ENCODE measurements around the gene SLC19A3. TPM values are rescaled to one million over a fixed set of nuclear protein-coding genes. Genes with fewer than 3 reads are reported as not detected.
"Not testable (repeated sequence)": the region's sequence is repeated elsewhere in the genome, so short reads cannot be mapped to it uniquely, and the experiment has no call there.

SLC19A3 gene
- polyA plus RNA-seq, 1 donor from 2014 or later: 2.9 TPM

GRCh38 chr2:227748079-227748478, 30.3 kb upstream of the SLC19A3 start:
- Histone ChIP-seq H3K4me2 (ENCODE audit: low read length) (no peak overlapping the region), H4K20me1 (ENCODE audit: insufficient read depth) (no peaks in the 10 kb centered on the region), H3K27me3 (ENCODE audit: insufficient read depth, low read depth, low read length) (no peaks in the 10 kb centered on the region), H3K27ac (ENCODE audit: low read length) (no peak overlapping the region), H3F3A (ENCODE audit: insufficient read depth, low read length, poor library complexity, severe bottlenecking) (no peaks in the 10 kb centered on the region), H3K9ac (ENCODE audit: low read length) (no peak overlapping the region), H3K79me2 (replicated peaks; ENCODE audit: insufficient read depth, low read length) (no peaks in the 10 kb centered on the region), H2AFZ (ENCODE audit: low read depth, low read length) (no peak overlapping the region), H3K4me3 (ENCODE audit: low read length) (no peak overlapping the region), H3K36me3 (ENCODE audit: insufficient read depth, low read length) (no peaks in the 10 kb centered on the region), H3K9me3 (ENCODE audit: low read length) (no peaks in the 10 kb centered on the region), H3K9me2 (ENCODE audit: insufficient read depth, low read length) (no peaks in the 10 kb centered on the region)
- TF ChIP-seq TAF1 (IDR thresholded peaks at IDR 0.05; ENCODE audit: low read depth) (no peak), SMC3 (conservative IDR thresholded peaks at IDR 0.05; ENCODE audit: poor library complexity) (no peak), POLR2AphosphoS5 (IDR thresholded peaks at IDR 0.05) (no peak), EP300 (conservative IDR thresholded peaks at IDR 0.05; ENCODE audit: poor library complexity, severe bottlenecking) (no peak), RAD21 (conservative IDR thresholded peaks at IDR 0.05) (no peak), CTCF (IDR thresholded peaks at IDR 0.05; ENCODE audit: poor library complexity, severe bottlenecking) (no peak), EZH2 (IDR thresholded peaks at IDR 0.05; ENCODE audit: borderline replicate concordance, insufficient read depth, low read length, poor library complexity, severe bottlenecking) (no peak), MXI1 (conservative IDR thresholded peaks at IDR 0.05; ENCODE audit: poor library complexity, severe bottlenecking) (no peak), REST (IDR thresholded peaks at IDR 0.05; ENCODE audit: borderline replicate concordance) (no peak)

- Histone ChIP-seq H3K9ac (ENCODE audit: low read length) (no peak within 1 kb of the TSS), H3K4me3 (ENCODE audit: low read length) (no peak within 1 kb of the TSS), H2AFZ (ENCODE audit: low read depth, low read length) (no peak within 1 kb of the TSS), H3F3A (ENCODE audit: insufficient read depth, low read length, poor library complexity, severe bottlenecking) (no peaks in the 10 kb centered on the region), H3K4me2 (ENCODE audit: low read length) (no peak within 1 kb of the TSS), H3K36me3 (ENCODE audit: insufficient read depth, low read length) (no peaks in the 10 kb centered on the region), H3K27me3 (ENCODE audit: insufficient read depth, low read depth, low read length) (no peaks in the 10 kb centered on the region), H3K27ac (ENCODE audit: low read length) (no peak within 1 kb of the TSS), H3K9me2 (ENCODE audit: insufficient read depth, low read length) (no peaks in the 10 kb centered on the region), H3K9me3 (ENCODE audit: low read length) (no peaks in the 10 kb centered on the region), H4K20me1 (ENCODE audit: insufficient read depth) (no peaks in the 10 kb centered on the region), H3K79me2 (replicated peaks; ENCODE audit: insufficient read depth, low read length) (no peaks in the 10 kb centered on the region)
- TF ChIP-seq EZH2 (IDR thresholded peaks at IDR 0.05; ENCODE audit: borderline replicate concordance, insufficient read depth, low read length, poor library complexity, severe bottlenecking) (no peak), EP300 (conservative IDR thresholded peaks at IDR 0.05; ENCODE audit: poor library complexity, severe bottlenecking) (no peak), TAF1 (IDR thresholded peaks at IDR 0.05; ENCODE audit: low read depth) (no peak), REST (IDR thresholded peaks at IDR 0.05; ENCODE audit: borderline replicate concordance) (no peak), MXI1 (conservative IDR thresholded peaks at IDR 0.05; ENCODE audit: poor library complexity, severe bottlenecking) (no peak), RAD21 (conservative IDR thresholded peaks at IDR 0.05) (no peak), SMC3 (conservative IDR thresholded peaks at IDR 0.05; ENCODE audit: poor library complexity) (no peak), CTCF (IDR thresholded peaks at IDR 0.05; ENCODE audit: poor library complexity, severe bottlenecking) (no peak)
Observed at GRCh38 chr2:227745594-227745993, 27.8 kb upstream of the SLC19A3 start, which contains the start of gene SCYGR8. SCYGR8 (plus strand) TSS chr2:227745894; CDS start chr2:227745894, 0 bp downstream.

- not testable (repeated sequence) for H3K79me2 ChIP-seq (replicated peaks; ENCODE audit: insufficient read depth, low read length); H3K9ac ChIP-seq (ENCODE audit: low read length); H3K9me3 ChIP-seq (ENCODE audit: low read length); H3K27me3 ChIP-seq (ENCODE audit: insufficient read depth, low read depth, low read length); H3K9me2 ChIP-seq (ENCODE audit: insufficient read depth, low read length); H3K36me3 ChIP-seq (ENCODE audit: insufficient read depth, low read length); H3K4me3 ChIP-seq (ENCODE audit: low read length); H4K20me1 ChIP-seq (ENCODE audit: insufficient read depth); H3K27ac ChIP-seq (ENCODE audit: low read length); H2AFZ ChIP-seq (ENCODE audit: low read depth, low read length); H3F3A ChIP-seq (ENCODE audit: insufficient read depth, low read length, poor library complexity, severe bottlenecking); H3K4me2 ChIP-seq (ENCODE audit: low read length)
Observed at GRCh38 chr2:227740705-227741104, 22.9 kb upstream of the SLC19A3 start.

Data from neural cell (in vitro differentiated cells).